Astrocyte (in vitro differentiated cells and primary cell): ENCODE data around the gene DGKG. TPM values are rescaled to one million over a fixed set of nuclear protein-coding genes. Genes with fewer than 3 reads are reported as not detected.

Experiments
- DNase-seq: peaks from one replicate; pipeline ENCODE4 v3.0.0-alpha.2; 2010; ENCODE audit warnings: low read depth
- FAIRE-seq: peaks from 2 replicates; lab custom pipeline; 2011; peaks lifted over from hg19 to GRCh38; lab: Jason Lieb, UNC
- H2AFZ ChIP-seq: 2 replicates; pipeline ENCODE4 v1.6.0; 2012; ENCODE audit warnings: low read depth, low read length, inconsistent platforms
- H3K27ac ChIP-seq: 2 replicates; pipeline ENCODE4 v1.5.1; 2011; ENCODE audit warnings: low read depth, low read length, inconsistent platforms
- H3K27me3 ChIP-seq: 2 replicates; pipeline ENCODE4 v1.6.0; 2011; ENCODE audit warnings: low read length, inconsistent platforms; ENCODE audit not compliant: insufficient read depth
- H3K36me3 ChIP-seq: 2 replicates; pipeline ENCODE4 v1.5.1; 2011; ENCODE audit warnings: low read length, inconsistent platforms; ENCODE audit not compliant: insufficient read depth
- H3K4me1 ChIP-seq: 2 replicates; pipeline ENCODE4 v1.5.1; 2011; ENCODE audit warnings: low read length, inconsistent platforms; ENCODE audit not compliant: insufficient read depth
- H3K4me2 ChIP-seq: 2 replicates; pipeline ENCODE4 v1.6.0; 2012; ENCODE audit warnings: low read length, inconsistent platforms
- H3K4me3 ChIP-seq: 2 replicates; pipeline ENCODE4 v1.5.1; 2011; ENCODE audit warnings: low read depth, mild to moderate bottlenecking, low read length, inconsistent platforms; ENCODE audit not compliant: insufficient read depth
- H3K79me2 ChIP-seq: 2 replicates; pipeline ENCODE4 v1.6.0; 2012; ENCODE audit warnings: mild to moderate bottlenecking, low read length, inconsistent platforms; ENCODE audit not compliant: insufficient read depth
- H3K9ac ChIP-seq: 2 replicates; pipeline ENCODE4 v1.6.0; 2012; ENCODE audit warnings: mild to moderate bottlenecking, low read length, inconsistent platforms
- H3K9me3 ChIP-seq: 2 replicates; pipeline ENCODE4 v1.5.1; 2012; ENCODE audit warnings: low read depth, mild to moderate bottlenecking, low read length, inconsistent platforms; ENCODE audit not compliant: insufficient read depth
- H4K20me1 ChIP-seq: 2 replicates; pipeline ENCODE4 v1.6.0; 2012; ENCODE audit warnings: low read length, inconsistent platforms; ENCODE audit not compliant: insufficient read depth
- H3K27ac Mint-ChIP-seq: one replicate; pipeline ENCODE4 v1.8.0; 2021; ENCODE audit warnings: mild to moderate bottlenecking, mixed read lengths; ENCODE audit not compliant: unreplicated experiment
- H3K27me3 Mint-ChIP-seq: one replicate; pipeline ENCODE4 v1.8.0; 2021; ENCODE audit warnings: low read depth, mixed read lengths; ENCODE audit not compliant: unreplicated experiment
- H3K36me3 Mint-ChIP-seq: one replicate; pipeline ENCODE4 v1.8.0; 2021; ENCODE audit warnings: low read depth, mixed read lengths; ENCODE audit not compliant: unreplicated experiment
- H3K4me1 Mint-ChIP-seq: one replicate; pipeline ENCODE4 v1.8.0; 2021; ENCODE audit warnings: low read depth, mixed read lengths; ENCODE audit not compliant: unreplicated experiment
- H3K4me3 Mint-ChIP-seq: one replicate; pipeline ENCODE4 v1.8.0; 2021; ENCODE audit warnings: mild to moderate bottlenecking, moderate library complexity, mixed read lengths; ENCODE audit not compliant: unreplicated experiment
- H3K9me3 Mint-ChIP-seq: one replicate; pipeline ENCODE4 v1.8.0; 2021; ENCODE audit warnings: mild to moderate bottlenecking, mixed read lengths; ENCODE audit not compliant: unreplicated experiment
- CTCF ChIP-seq: IDR thresholded peaks from 2 replicates; pipeline ENCODE4 v1.5.1; 2011; ENCODE audit warnings: low read depth, mild to moderate bottlenecking, inconsistent platforms, low read length, moderate library complexity; ENCODE audit not compliant: insufficient read depth
- EZH2 ChIP-seq: IDR thresholded peaks from 2 replicates; pipeline ENCODE4 v1.6.1; 2012; ENCODE audit warnings: mild to moderate bottlenecking, low read length, inconsistent platforms; ENCODE audit not compliant: insufficient read depth
- total RNA-seq: library from RNA; stranded (reverse); gene quantifications from 2 replicates; pipeline ENCODE4 v1.2.1, GENCODE V29; 2021

The DGKG gene
- total RNA-seq, 1 donor from 2014 or later = 0.64 TPM

- peaks cover 9% of the 10 kb centered on the region for H3K9me3 Mint-ChIP-seq
- H3K27me3 Mint-ChIP-seq = peaks cover 53% of the 10 kb centered on the region
- no peaks in the 10 kb centered on the region for H3K36me3 Mint-ChIP-seq
- Histone ChIP-seq H4K20me1 (no peaks in the 10 kb centered on the region), H3K79me2 (no peaks in the 10 kb centered on the region), H3K36me3 (no peaks in the 10 kb centered on the region), H2AFZ (no peak overlapping the region), H3K4me3 (no peak overlapping the region), H3K4me1 (peaks cover 14% of the 10 kb centered on the region), H3K4me2 (no peak overlapping the region), H3K9ac (no peak overlapping the region), H3K27me3 (no peaks in the 10 kb centered on the region), H3K9me3 (no peaks in the 10 kb centered on the region), H3K27ac (no peak overlapping the region)
- TF ChIP-seq EZH2 (no peak), CTCF (no peak)
- FAIRE-seq = no peak
- peak overlapping the region; percentile 56 for H3K27ac Mint-ChIP-seq
- H3K4me3 Mint-ChIP-seq = no peak overlapping the region
- DNase-seq = peak; percentile 48
- peaks cover 27% of the 10 kb centered on the region for H3K4me1 Mint-ChIP-seq
Observed at GRCh38 chr3:186257866-186258265, 104.2 kb downstream of the DGKG start.

- DNase-seq (no peak), FAIRE-seq (no peak)
- Histone ChIP-seq H3K36me3 (no peaks in the 10 kb centered on the region), H3K27ac (no peak overlapping the region), H3K4me2 (no peak overlapping the region), H4K20me1 (no peaks in the 10 kb centered on the region), H3K4me1 (peaks cover 13% of the 10 kb centered on the region), H3K4me3 (no peak overlapping the region), H3K79me2 (no peaks in the 10 kb centered on the region), H3K27me3 (no peaks in the 10 kb centered on the region), H3K9ac (no peak overlapping the region), H2AFZ (no peak overlapping the region), H3K9me3 (no peaks in the 10 kb centered on the region)
- H3K9me3 Mint-ChIP-seq = peaks cover 3% of the 10 kb centered on the region
- H3K27ac Mint-ChIP-seq = no peak overlapping the region
- no peak for TF ChIP-seq EZH2
- TF ChIP-seq CTCF = no peak
- peaks cover 27% of the 10 kb centered on the region for H3K4me1 Mint-ChIP-seq
- no peaks in the 10 kb centered on the region for H3K36me3 Mint-ChIP-seq
- H3K27me3 Mint-ChIP-seq = peaks cover 58% of the 10 kb centered on the region
- H3K4me3 Mint-ChIP-seq = no peak overlapping the region
Observed at GRCh38 chr3:186255703-186256331, 106.2 kb downstream of the DGKG start.
